ENCODE results near the gene FUT1. TPM values are rescaled to one million over a fixed set of nuclear protein-coding genes. Genes with fewer than 3 reads are reported as not detected.
A peak's percentile ranks its signal among the peaks of the same experiment; 100 is the strongest.

Gene FUT1
- total and polyA plus RNA-seq, 9 of the 15 experiments (the other 6 are each of a cell fraction or from before 2014, with no cell fraction given), result 2.3 to 18.5 (median 8.8) TPM

GRCh38 chr19:48724796-48725753 is 27.4 kb downstream of the FUT1 start (continued):
- no peak for TF ChIP-seq ZNF512 (tag; IDR thresholded peaks at IDR 0.05)
- no peak for TF ChIP-seq CC2D1A (IDR thresholded peaks at IDR 0.05)
- TF ChIP-seq ZNF134 (CRISPR knock-in tag; conservative IDR thresholded peaks at IDR 0.05), result no peak
- TF ChIP-seq DPF2 (IDR thresholded peaks at IDR 0.05), result peak; percentile 52
- TF ChIP-seq ELF1 (tag; IDR thresholded peaks at IDR 0.05), result peak; percentile 76
- 0 out of 2 replicates have a peak, but pooled peaks have one; percentile 26 for TF ChIP-seq SMAD4 (CRISPR knock-in tag; conservative IDR thresholded peaks at IDR 0.05)
- TF ChIP-seq ETV1 (tag; conservative IDR thresholded peaks at IDR 0.05; ENCODE audit: low read depth), result peak; percentile 66; the same call in 1 of the 2 replicates
- TF ChIP-seq JUNB (CRISPR knock-in tag; conservative IDR thresholded peaks at IDR 0.05), result no peak
- TF ChIP-seq ZNF75A (CRISPR knock-in tag; IDR thresholded peaks at IDR 0.05), result no peak
- 0 out of 2 replicates have a peak, but pooled peaks have one; percentile 19 for TF ChIP-seq CXXC5 (CRISPR knock-in tag; IDR thresholded peaks at IDR 0.05)
- TF ChIP-seq PML (IDR thresholded peaks at IDR 0.05; ENCODE audit: low read length), result peak; percentile 48; the same call in 1 of the 2 replicates
- TF ChIP-seq ZMIZ1 (IDR thresholded peaks at IDR 0.05; ENCODE audit: low read depth in 2 of 2, low read length in 2 of 2), result 0 out of 4 replicates have a peak, but pooled peaks of 1 of the 2 experiments have one; percentile 6
- TF ChIP-seq RB1 (IDR thresholded peaks at IDR 0.05; ENCODE audit: low read depth), result no peak
- TF ChIP-seq PCBP1 (IDR thresholded peaks at IDR 0.05; ENCODE audit: low read depth, low read length, poor library complexity, severe bottlenecking), result no peak
- TF ChIP-seq DDX20 (tag; IDR thresholded peaks at IDR 0.05; ENCODE audit: low read depth), result no peak
- TF ChIP-seq ARID1B (IDR thresholded peaks at IDR 0.05), result no peak; the same call in 1 of the 2 replicates
- no peak for TF ChIP-seq PHTF2 (CRISPR knock-in tag; IDR thresholded peaks at IDR 0.05)

All from K562 (cell line).